ENCODE data around the gene CLVS2.

CLVS2 gene, protein sequence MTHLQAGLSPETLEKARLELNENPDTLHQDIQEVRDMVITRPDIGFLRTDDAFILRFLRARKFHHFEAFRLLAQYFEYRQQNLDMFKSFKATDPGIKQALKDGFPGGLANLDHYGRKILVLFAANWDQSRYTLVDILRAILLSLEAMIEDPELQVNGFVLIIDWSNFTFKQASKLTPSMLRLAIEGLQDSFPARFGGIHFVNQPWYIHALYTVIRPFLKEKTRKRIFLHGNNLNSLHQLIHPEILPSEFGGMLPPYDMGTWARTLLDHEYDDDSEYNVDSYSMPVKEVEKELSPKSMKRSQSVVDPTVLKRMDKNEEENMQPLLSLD

DNA sequence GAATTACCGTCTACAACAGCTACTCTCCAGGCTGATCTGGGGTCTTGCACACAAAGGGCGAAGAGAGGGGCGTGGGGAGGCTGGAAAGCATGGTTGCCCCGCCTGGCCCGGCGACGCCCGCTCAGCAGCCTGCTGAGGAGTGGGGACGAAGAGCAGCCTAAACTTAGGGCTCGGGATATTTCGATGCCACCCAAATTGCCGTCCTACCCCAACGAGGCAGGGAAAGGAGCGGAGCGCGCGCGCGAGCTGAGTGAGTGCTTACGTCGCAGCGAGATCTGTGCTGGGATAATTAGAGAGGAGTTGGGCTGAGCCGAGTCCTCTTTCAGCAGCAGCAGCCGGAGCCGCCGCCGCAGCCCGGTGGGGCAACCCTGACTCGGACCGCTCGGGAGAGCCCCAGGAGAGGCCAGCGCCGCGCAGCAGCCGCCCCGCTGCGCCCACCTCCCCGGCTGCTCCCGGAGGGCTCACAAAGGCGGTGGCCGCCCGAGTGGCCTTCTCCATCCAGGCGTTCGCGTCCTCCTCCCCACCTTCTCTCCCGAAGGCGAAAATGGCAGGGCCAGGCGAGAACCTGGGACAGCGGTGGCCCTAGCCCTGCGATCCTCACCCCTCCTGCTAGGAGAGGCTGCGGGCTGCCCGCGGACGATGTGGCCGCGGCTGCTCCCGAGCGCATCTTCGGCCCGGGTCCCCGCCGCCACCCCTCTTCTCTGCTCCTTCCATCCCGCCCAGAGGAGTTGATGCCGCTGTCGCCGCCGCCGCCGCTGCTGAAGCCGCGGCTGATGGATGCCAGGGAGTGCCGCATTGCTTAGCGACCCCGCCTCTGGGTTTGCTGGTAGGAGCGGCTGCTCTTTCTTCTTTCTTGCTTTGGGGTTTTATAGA lies at the start of gene CLVS2:
TSS of gene CLVS2 (plus strand) at position 315 of the 873 bp plus-strand sequence. CDS start 1,543 bp downstream, outside the sequence.
- no peak for DNase-seq (ENCODE audit: low read depth)

GRCh38 chr6:122947355-122947754 lies 48.7 kb upstream of the CLVS2 start:
- DNase-seq (ENCODE audit: low read depth) = no peak

GRCh38 chr6:122953766-122954165 lies 42.3 kb upstream of the CLVS2 start:
- DNase-seq (ENCODE audit: low read depth) = no peak

GRCh38 chr6:122956376-122956775 lies 39.7 kb upstream of the CLVS2 start:
- no peak for DNase-seq (ENCODE audit: low read depth)

- DNase-seq (ENCODE audit: low read depth) = no peak
Observed at GRCh38 chr6:122962000-122962624, 33.9 kb upstream of the CLVS2 start.

- no peak for DNase-seq (ENCODE audit: low read depth)
Observed at GRCh38 chr6:122969999-122970533, 26.0 kb upstream of the CLVS2 start.

- DNase-seq (ENCODE audit: low read depth) = no peak
Observed at GRCh38 chr6:122977180-122977579, 18.9 kb upstream of the CLVS2 start.

DNA sequence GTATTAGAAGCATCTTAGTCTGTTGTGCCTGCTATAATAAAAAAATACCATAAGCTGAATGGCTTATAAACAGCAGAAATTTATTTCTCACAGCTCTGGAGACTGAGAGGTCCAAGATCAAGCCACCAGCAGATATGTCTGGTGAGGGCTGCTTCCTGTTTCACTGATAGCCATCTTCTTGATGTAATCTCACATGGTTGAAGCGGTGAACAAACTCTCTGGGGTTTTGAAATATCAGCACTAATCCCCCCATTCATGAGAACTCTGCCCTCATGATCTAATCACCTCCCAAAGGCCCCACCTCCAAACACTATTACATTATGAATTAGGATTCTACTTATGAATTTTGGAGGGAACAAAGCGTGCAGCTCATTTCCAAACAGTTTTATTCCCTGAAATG lies 11.6 kb upstream of the CLVS2 start:
- DNase-seq (ENCODE audit: low read depth) = peak; percentile 24

- no peak for DNase-seq (ENCODE audit: low read depth)
Observed at GRCh38 chr6:122994256-122994655, 1.8 kb upstream of the CLVS2 start.

- DNase-seq (ENCODE audit: low read depth) = no peak
Observed at GRCh38 chr6:122996794-122997505, 915 bp downstream of the CLVS2 start.

GRCh38 chr6:122997541-122998150 lies 1.6 kb downstream of the CLVS2 start:
- no peak for DNase-seq (ENCODE audit: low read depth)

DNA sequence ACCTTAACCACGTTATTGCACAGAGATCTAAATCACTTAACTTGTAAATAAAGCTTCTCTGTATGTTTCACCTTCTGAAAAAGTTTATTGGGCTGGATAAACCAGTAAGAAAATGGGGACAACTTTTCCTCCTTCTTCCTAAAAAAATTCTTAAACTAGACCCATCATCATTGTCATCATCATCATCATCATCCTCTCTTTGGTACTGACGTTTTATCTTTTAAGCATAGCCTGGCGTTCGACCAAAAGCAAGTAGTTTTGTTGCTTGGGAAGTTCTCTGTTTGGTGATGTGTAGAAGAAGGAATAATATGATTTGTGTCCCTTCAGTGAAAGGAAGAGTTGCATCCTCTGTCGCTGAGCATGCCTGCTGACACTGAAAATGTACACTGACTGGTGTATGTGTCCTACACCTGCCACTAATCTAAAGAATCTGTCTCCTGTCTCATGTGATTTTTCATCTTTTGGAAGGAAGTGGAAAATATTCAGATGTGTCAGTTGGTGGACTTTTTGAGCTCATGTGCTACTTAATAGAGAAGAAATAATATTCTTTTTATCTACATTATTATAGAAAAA lies 2.5 kb downstream of the CLVS2 start:
- no peak for DNase-seq (ENCODE audit: low read depth)

DNA sequence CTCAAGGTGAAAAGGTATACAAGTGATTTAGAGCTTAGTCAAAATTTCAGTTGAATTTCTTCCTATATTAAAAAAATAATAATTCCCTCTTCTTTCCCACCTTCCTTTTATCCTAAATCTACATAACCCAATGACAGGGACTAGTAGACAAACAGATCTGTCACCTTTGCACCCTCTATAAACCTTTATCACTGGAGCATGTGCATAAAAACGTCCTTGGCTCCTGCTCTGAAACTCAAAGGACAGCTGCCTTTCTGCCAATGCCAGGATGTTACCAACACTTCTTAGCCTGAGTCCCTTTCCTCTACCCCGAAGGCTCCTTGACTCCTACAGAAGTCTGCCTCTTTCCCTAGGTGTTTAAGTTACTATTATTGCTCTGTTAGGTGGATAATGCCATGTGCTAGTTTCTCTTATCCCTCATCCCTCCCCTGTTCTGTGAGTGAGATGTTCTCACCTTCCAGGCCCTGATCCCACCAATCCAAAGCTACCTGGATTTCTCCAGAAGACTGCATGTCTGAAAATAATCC lies 4.3 kb downstream of the CLVS2 start:
- DNase-seq (ENCODE audit: low read depth) = no peak

DNA sequence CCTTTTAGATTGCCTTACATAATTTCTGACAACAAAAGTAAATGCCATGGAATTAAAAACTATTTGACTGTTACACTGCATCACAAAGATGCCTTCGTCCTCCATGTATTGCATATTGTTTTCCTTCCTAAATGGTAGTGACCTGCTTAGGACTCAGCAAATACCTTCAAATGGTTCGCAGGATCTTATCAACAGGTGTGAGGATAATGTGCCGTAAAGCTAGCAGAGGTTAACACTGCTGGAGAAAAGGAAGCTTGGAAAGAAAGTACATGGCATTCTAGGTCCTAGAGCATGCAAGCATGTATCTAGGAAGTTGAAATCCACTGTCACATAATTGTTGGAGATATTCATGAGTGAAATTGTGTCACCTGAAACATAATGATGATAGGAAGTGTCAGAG lies 5.5 kb downstream of the CLVS2 start:
- DNase-seq (ENCODE audit: low read depth) = no peak

GRCh38 chr6:123007885-123008284 lies 11.8 kb downstream of the CLVS2 start:
- DNase-seq (ENCODE audit: low read depth) = no peak

DNA sequence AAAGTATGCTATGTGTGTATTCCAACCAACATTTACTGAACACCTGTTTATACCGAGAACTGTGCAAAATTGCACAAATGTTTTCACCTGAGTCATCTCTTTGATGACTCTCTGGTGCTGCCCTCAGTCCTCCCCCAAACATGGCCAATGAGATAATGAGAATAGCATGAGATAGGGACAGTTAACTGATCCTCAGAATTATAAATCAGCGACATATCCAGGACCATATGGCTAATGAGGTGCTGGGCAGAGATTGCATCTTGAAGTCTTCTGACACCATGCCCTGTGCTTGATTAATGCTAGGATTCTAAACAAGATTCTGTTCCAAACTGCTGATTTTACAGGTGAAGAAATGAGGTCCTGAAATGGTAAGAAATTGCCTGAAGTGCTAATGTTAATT lies 13.0 kb downstream of the CLVS2 start:
- no peak for DNase-seq (ENCODE audit: low read depth)

DNA sequence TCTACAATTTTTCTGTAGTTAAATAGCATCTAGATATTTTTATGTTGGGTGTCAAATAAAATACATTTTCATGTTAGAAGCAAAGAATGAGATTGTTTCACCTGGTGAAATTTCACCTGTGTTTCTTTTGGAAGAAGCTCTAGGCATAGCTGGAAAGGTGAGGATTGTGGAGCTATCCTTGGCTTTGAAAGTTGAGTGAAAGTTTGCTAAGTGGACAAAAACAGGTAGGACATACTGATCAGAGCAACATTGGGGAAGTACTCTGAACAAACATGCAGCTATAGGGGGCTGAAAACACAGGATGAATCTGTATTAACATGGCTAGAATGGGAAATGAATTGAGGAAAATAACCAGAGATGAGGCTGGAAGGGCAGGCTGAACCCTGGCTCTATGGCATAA lies 18.8 kb downstream of the CLVS2 start:
- no peak for DNase-seq (ENCODE audit: low read depth)

DNA sequence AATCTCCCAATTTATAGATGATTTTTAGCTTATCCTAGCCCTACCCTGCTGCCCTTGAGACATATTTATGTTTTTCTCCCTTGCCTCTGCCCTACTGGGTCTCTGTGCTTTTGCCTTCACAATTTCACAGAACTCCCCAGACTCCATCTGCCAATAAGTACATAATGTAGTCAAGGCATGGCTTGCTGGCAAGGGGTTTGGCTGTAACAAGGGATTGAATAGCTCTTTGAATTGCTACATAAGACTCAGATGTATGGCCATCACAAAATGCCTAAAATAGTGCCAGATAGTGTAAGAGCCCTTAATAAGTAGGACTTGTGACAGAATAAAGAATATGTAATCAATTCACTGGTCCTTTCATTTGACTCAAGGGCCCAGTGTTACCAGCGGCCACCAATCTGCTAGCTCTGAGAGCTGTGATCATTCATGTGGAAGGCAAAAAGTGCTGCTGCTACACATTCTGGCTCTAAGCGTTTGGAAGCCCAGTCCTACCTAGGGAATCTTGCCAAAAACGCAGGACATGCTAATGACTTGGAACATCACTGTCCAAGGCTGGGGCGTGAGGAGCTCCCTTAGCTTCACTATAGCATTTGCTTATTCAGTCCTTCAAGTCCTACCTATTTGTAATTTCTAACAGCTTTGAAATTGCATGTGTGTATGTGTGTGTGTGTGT lies 20.5 kb downstream of the CLVS2 start:
- DNase-seq (ENCODE audit: low read depth) = no peak

- no peak for DNase-seq (ENCODE audit: low read depth)
Observed at GRCh38 chr6:123017104-123017682, 21.2 kb downstream of the CLVS2 start.

DNA sequence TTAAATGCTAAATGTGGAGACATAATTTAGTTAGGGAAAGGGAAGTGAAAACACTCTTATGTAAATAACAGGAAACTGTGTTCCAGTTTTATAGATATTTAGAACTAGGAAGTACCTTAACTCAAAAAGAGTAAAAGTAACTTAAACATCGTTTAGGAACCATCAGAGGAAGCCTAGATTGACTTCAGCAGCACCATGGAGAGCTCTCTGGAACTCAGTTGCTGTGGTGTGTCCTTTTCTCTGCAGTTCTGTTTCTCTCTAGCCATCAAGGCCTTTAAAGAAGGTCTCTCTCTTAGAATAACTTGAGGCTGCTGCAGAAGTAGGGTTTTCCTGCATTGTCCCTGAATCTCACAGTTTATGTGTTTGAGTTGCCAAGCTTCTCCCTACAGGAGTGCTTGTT lies 26.9 kb downstream of the CLVS2 start:
- DNase-seq (ENCODE audit: low read depth) = no peak

All from CMK (cell line).